H1 (cell line): Measurements from ENCODE around the gene GRIK4. TPM values are rescaled to one million over a fixed set of nuclear protein-coding genes. Genes with fewer than 3 reads are reported as not detected.

Source experiments
- CTCF ChIP-seq, 3 experiments: IDR thresholded peaks; 1 replicate in 2 of 3; 2 replicates in 1 of 3; pipeline versions ENCODE4 v1.5.1 to v1.6.1; 2011; ENCODE audit warnings: low read length in 3 of 3, mild to moderate bottlenecking in 3 of 3, inconsistent platforms in 2 of 3, low read depth in 1 of 3, moderate library complexity in 1 of 3; ENCODE audit not compliant: insufficient read depth in 1 of 3; ENCODE audit errors: control extremely low read depth in 1 of 3
- polyA plus RNA-seq, 7 experiments: library from polyadenylated mRNA; depleted of rRNA in 3 of 7; stranded (reverse) in 5 of 7; unstranded in 2 of 7; fragments of >200 nt in 5 of 7; fragments of 200-250 nt in 2 of 7; gene quantifications; 1 replicate in 5 of 7; 2 replicates in 1 of 7; 4 replicates in 1 of 7; pipeline versions ENCODE4 v1.2.1 to v1.2.3, GENCODE V29; 2011 to 2013; ENCODE audit warnings: missing spikeins in 2 of 7, mixed read lengths in 2 of 7
- total RNA-seq: library from RNA; stranded (reverse); fragmentation: NEBNext Ultra II Directional; extraction: Animal tissue kit (Norgen Biotek cat#: 25700); gene quantifications from 2 replicates; pipeline ENCODE4 v1.2.1, GENCODE V29; 2021

Gene GRIK4
- total and polyA plus RNA-seq, 2 of the 8 experiments (the other 6 are each of a cell fraction or from before 2014, with no cell fraction given) = 1.2 to 2.9 TPM

- TF ChIP-seq CTCF (IDR thresholded peaks at IDR 0.05; ENCODE audit: control extremely low read depth in 1 of 3, insufficient read depth in 1 of 3, low read depth in 1 of 3, low read length in 3 of 3) = no peak
- TF ChIP-seq, all 59 proteins: peak for 0
These were observed 146.5 kb downstream of the GRIK4 start (continued) for GRCh38 chr11:120658071-120658423.
